K562 (cell line): ENCODE measurements around the gene SNAI1. TPM values are rescaled to one million over a fixed set of nuclear protein-coding genes. Genes with fewer than 3 reads are reported as not detected.

Experiments
- BRD9 ChIP-seq: fragments of 450-650 bp; IDR thresholded peaks from 2 replicates; pipeline ENCODE4 v1.6.1; 2018; ENCODE audit warnings: low read depth; ENCODE audit not compliant: partially characterized antibody
- DACH1 ChIP-seq: fragments of 450-650 bp; IDR thresholded peaks from 2 replicates; pipeline ENCODE4 v1.6.1; 2018; ENCODE audit not compliant: partially characterized antibody
- HMGN3 ChIP-seq: IDR thresholded peaks from 2 replicates; pipeline ENCODE4 v1.6.1; 2011; ENCODE audit warnings: borderline replicate concordance, low read depth, mild to moderate bottlenecking, mixed read lengths, low read length; ENCODE audit not compliant: insufficient read length; ENCODE audit errors: extremely low read depth
- KLF16 ChIP-seq: IDR thresholded peaks from 2 replicates; pipeline ENCODE4 v1.6.1; 2016; ENCODE audit warnings: antibody characterized with exemption
- MTA2 ChIP-seq: fragments of 450-650 bp; IDR thresholded peaks from 2 replicates; pipeline ENCODE4 v1.6.1; 2016; ENCODE audit warnings: low read depth
- MYNN ChIP-seq, 2 experiments: sonication (generic); formaldehyde crosslinking in 1 of 2; IDR thresholded peaks; 2 replicates each; pipeline versions ENCODE4 v1.5.0 to v1.6.1; 2016 to 2020; ENCODE audit warnings: antibody characterized with exemption in 1 of 2, missing genetic modification reagents in 1 of 2
- NRF1 ChIP-seq, 2 experiments: fragments of 450-650 bp; IDR thresholded peaks in 1 of 2; conservative IDR thresholded peaks in 1 of 2; 2 replicates each; pipeline ENCODE4 v1.6.1; 2014; ENCODE audit warnings: mild to moderate bottlenecking in 2 of 2
- PTTG1 ChIP-seq: fragments of 450-650 bp; IDR thresholded peaks from 2 replicates; pipeline ENCODE4 v1.6.1; 2016; ENCODE audit warnings: low read depth, mild to moderate bottlenecking, missing genetic modification characterization, missing compliant biosample characterization
- SMAD2 ChIP-seq: fragments of 150-350 bp; IDR thresholded peaks from 2 replicates; pipeline ENCODE4 v1.6.1; 2014; ENCODE audit warnings: low read depth, mild to moderate bottlenecking, low read length
- SMAD3 ChIP-seq: fragments of 450-650 bp; formaldehyde crosslinking; conservative IDR thresholded peaks from 2 replicates; pipeline ENCODE4 v1.4.0; 2020; ENCODE audit warnings: mild to moderate bottlenecking
- SREBF1 ChIP-seq: fragments of 150-350 bp; IDR thresholded peaks from 2 replicates; pipeline ENCODE4 v1.6.1; 2014; ENCODE audit warnings: antibody characterized with exemption, low read depth, low read length, borderline replicate concordance
- SUPT5H ChIP-seq: fragments of 450-650 bp; IDR thresholded peaks from 2 replicates; pipeline ENCODE4 v1.6.1; 2016
- TEAD1 ChIP-seq, 2 experiments: fragments of 450-650 bp in 1 of 2; sonication (generic) in 1 of 2; formaldehyde crosslinking; IDR thresholded peaks; 2 replicates each; pipeline versions ENCODE4 v1.4.0 to v1.8.0; 2020 to 2022; ENCODE audit warnings: mild to moderate bottlenecking in 2 of 2, missing genetic modification reagents in 1 of 2
- TFAM ChIP-seq: fragments of 250-450 bp; sonication (Bioruptor Pico); conservative IDR thresholded peaks from 2 replicates; pipeline ENCODE4 v1.5.0; 2021; ENCODE audit warnings: mild to moderate bottlenecking, moderate library complexity
- ZFP36 ChIP-seq: fragments of 150-350 bp; IDR thresholded peaks from 2 replicates; pipeline ENCODE4 v1.6.1; 2018; ENCODE audit warnings: low read length, low read depth; ENCODE audit not compliant: partially characterized antibody
- ZNF764 ChIP-seq: fragments of 250-450 bp; sonication (Bioruptor Pico); IDR thresholded peaks from 2 replicates; pipeline ENCODE4 v1.4.0; 2020; ENCODE audit warnings: low read depth, mild to moderate bottlenecking, moderate library complexity
- polyA plus RNA-seq, 8 experiments: library from polyadenylated mRNA; depleted of rRNA in 4 of 8; stranded (reverse) in 5 of 8; unstranded in 3 of 8; fragments of >200 nt; fragmentation: Nextera tagmentation in 2 of 8; fragmentation: Illumina TruSeq in 1 of 8; extraction: Ambion mirVana in 2 of 8; extraction: Trizol in 1 of 8; gene quantifications; 2 replicates each; pipeline versions ENCODE4 v1.2.1 to v1.2.3, GENCODE V29; 2011 to 2014; ENCODE audit warnings: inconsistent platforms in 1 of 8, missing spikeins in 1 of 8
- total RNA-seq, 7 experiments: library from RNA; depleted of rRNA in 6 of 7; stranded (reverse); fragments of >200 nt in 6 of 7; fragmentation: Illumina TruSeq in 2 of 7; extraction: Trizol in 2 of 7; gene quantifications; 2 replicates each; pipeline versions ENCODE4 v1.2.1 to v1.2.3, GENCODE V29; 2011 to 2021; ENCODE audit warnings: low replicate concordance in 1 of 7
- TF ChIP-seq, protein P1 (sequence below), 2 experiments: fragments of 450-650 bp; IDR thresholded peaks; 2 replicates each; pipeline ENCODE4 v1.6.1; 2016; ENCODE audit warnings: mild to moderate bottlenecking in 2 of 2, borderline replicate concordance in 1 of 2, low read depth in 1 of 2, moderate library complexity in 1 of 2
- TF ChIP-seq, protein P2 (sequence below): fragments of 450-650 bp; IDR thresholded peaks from 2 replicates; pipeline ENCODE4 v1.6.1; 2017; ENCODE audit warnings: mild to moderate bottlenecking, moderate library complexity
- TF ChIP-seq, protein P3 (sequence below): fragments of 450-650 bp; IDR thresholded peaks from 2 replicates; pipeline ENCODE4 v1.6.1; 2016; ENCODE audit warnings: low read depth, mild to moderate bottlenecking, moderate library complexity

SNAI1 gene
- total and polyA plus RNA-seq, 9 of the 15 experiments (the other 6 are each of a cell fraction or from before 2014, with no cell fraction given) = 0.32 to 11.6 (median 2.0) TPM

DNA sequence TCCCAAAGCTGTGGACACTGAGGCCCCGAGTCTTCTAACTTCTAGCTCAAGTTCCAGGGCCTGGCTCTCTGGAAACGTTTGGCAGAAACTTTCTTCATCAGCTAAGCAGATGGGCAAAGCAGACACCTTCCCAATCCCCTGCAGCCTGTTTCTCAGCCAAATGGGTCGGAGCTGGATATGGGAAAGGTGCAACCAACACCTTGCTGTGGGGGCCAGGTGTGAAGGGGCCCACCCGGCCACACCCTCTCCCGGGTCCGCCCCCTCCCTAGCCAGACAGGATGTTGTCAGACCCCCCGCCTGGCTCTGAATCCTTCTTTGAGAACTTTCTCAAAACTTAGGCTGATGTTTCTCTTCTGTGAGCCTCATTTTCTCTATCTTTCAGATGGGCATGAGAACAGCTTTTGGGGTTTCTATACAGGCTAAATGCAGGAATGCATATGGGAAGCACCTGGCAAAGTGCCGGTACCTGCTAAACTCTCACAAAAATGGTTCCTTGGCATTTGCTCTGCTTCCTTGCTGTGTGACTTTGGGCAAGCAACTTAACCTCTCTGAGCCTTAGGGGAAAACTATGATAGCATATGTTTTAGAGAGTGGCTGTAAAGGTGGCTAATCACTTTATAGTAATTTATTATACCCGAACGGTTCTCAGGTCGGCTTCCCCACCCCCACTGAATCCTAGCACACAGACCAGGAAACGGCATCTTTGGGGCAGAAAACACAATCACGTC is 1.8 kb downstream of the SNAI1 start (continued):
- TF ChIP-seq, protein P1, sequence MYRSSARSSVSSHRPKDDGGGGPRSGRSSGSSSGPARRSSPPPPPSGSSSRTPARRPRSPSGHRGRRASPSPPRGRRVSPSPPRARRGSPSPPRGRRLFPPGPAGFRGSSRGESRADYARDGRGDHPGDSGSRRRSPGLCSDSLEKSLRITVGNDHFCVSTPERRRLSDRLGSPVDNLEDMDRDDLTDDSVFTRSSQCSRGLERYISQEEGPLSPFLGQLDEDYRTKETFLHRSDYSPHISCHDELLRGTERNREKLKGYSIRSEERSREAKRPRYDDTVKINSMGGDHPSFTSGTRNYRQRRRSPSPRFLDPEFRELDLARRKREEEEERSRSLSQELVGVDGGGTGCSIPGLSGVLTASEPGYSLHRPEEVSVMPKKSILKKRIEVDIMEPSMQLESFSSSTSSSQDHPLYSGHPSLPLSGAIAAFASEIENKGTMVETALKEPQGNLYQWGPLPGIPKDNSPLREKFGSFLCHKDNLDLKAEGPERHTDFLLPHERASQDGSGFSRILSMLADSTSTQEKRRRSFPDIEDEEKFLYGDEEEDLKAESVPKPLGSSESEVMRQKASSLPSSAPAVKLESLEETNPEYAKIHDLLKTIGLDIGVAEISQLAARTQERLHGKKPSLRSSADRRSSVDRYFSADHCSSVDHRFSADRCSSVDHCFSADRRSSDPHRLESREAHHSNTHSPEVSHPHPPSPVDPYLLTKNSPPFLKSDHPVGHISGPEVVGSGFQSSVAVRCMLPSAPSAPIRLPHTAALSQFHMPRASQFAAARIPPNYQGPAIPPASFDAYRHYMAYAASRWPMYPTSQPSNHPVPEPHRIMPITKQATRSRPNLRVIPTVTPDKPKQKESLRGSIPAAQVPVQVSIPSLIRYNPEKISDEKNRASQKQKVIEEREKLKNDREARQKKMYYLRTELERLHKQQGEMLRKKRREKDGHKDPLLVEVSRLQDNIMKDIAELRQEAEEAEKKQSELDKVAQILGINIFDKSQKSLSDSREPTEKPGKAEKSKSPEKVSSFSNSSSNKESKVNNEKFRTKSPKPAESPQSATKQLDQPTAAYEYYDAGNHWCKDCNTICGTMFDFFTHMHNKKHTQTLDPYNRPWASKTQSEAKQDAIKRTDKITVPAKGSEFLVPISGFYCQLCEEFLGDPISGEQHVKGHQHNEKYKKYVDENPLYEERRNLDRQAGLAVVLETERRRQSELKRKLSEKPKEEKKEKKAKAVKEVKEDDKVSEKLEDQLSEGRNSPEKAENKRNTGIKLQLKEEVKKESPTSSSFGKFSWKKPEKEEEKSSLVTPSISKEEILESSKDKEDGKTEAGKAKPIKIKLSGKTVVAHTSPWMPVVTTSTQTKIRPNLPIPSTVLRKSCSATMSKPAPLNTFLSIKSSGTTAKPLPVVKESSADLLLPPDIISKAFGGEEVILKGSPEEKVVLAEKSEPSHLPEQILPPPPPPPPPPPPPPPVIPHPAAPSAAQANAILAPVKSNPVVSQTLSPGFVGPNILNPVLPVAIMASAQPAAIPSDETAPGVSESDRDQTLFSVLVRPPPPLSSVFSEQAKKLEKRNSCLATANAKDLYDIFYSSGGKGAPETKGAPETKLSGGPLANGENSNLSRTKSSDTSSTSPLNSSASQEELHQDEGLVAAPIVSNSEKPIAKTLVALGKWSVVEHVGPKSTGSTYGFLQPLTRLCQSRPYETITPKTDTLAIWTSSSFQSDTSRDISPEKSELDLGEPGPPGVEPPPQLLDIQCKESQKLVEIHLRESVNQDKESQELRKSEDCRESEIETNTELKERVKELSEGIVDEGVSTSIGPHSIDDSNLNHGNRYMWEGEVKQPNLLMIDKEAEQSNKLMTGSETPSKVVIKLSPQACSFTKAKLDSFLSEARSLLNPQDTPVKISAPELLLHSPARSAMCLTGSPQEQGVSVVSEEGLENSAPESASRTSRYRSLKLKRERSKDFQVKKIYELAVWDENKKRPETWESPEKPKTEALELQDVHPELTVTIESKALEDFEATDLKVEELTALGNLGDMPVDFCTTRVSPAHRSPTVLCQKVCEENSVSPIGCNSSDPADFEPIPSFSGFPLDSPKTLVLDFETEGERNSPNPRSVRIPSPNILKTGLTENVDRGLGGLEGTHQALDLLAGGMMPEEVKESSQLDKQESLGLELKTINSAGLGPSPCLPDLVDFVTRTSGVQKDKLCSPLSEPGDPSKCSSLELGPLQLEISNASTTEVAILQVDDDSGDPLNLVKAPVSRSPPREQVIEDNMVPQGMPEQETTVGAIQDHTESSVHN (IDR thresholded peaks at IDR 0.05; ENCODE audit: borderline replicate concordance in 1 of 2, low read depth in 1 of 2) = no peak
- TF ChIP-seq SUPT5H (no peak), MTA2 (no peak), DACH1 (no peak), KLF16 (no peak), HMGN3 (no peak), TEAD1 (CRISPR knock-in tag; IDR thresholded peaks at IDR 0.05) (peak in 1 of 2 experiments; percentile 49; a peak in 1 of 4 replicates), SMAD2 (no peak), PTTG1 (tag) (no peak), TFAM (CRISPR knock-in tag) (no peak), ZNF764 (CRISPR knock-in tag) (no peak), ZFP36 (peak; percentile 96), NRF1 (conservative IDR thresholded peaks at IDR 0.05 in 1 of 2, IDR thresholded peaks at IDR 0.05 in 1 of 2) (no peak), BRD9 (peak; percentile 83), SREBF1 (no peak), MYNN (IDR thresholded peaks at IDR 0.05) (no peak), MYNN (CRISPR knock-in tag; IDR thresholded peaks at IDR 0.05) (no peak), SMAD3 (CRISPR knock-in tag) (no peak)
- TF ChIP-seq, protein P2, sequence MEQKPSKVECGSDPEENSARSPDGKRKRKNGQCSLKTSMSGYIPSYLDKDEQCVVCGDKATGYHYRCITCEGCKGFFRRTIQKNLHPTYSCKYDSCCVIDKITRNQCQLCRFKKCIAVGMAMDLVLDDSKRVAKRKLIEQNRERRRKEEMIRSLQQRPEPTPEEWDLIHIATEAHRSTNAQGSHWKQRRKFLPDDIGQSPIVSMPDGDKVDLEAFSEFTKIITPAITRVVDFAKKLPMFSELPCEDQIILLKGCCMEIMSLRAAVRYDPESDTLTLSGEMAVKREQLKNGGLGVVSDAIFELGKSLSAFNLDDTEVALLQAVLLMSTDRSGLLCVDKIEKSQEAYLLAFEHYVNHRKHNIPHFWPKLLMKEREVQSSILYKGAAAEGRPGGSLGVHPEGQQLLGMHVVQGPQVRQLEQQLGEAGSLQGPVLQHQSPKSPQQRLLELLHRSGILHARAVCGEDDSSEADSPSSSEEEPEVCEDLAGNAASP = no peak
- TF ChIP-seq, protein P3, sequence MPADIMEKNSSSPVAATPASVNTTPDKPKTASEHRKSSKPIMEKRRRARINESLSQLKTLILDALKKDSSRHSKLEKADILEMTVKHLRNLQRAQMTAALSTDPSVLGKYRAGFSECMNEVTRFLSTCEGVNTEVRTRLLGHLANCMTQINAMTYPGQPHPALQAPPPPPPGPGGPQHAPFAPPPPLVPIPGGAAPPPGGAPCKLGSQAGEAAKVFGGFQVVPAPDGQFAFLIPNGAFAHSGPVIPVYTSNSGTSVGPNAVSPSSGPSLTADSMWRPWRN = no peak
